Upper lobe of left lung (tissue), 6 donors: Measurements from ENCODE around the gene ALDH1A3. TPM values are rescaled to one million over a fixed set of nuclear protein-coding genes. Genes with fewer than 3 reads are reported as not detected.
A peak's percentile ranks its signal among the peaks of the same experiment; 100 is the strongest.

Experiments used
- ATAC-seq, 2 donors: fragments of 200-7000 bp; cut with Tn5 transposase; one replicate each; pipeline ENCODE4 v1.9.1; 2022; ENCODE audit warnings: mild to moderate bottlenecking in 2 of 2, moderate library complexity in 2 of 2; ENCODE audit not compliant: low FRiP score in 2 of 2
- DNase-seq, 2 donors: peaks; one replicate each; pipeline ENCODE4 v3.0.0-alpha.2; 2019 to 2020
- H3K27ac ChIP-seq, 4 donors: fragments of 200-600 bp; sonication (generic); one replicate each; pipeline ENCODE4 v1.5.1; 2016 to 2019
- H3K27me3 ChIP-seq, 4 donors: fragments of 200-600 bp; sonication (generic); one replicate each; pipeline ENCODE4 v1.5.1; 2017 to 2019
- H3K36me3 ChIP-seq, 4 donors: fragments of 200-600 bp; sonication (generic); one replicate each; pipeline ENCODE4 v1.5.1; 2016 to 2019
- H3K4me1 ChIP-seq, 4 donors: fragments of 200-600 bp; sonication (generic); one replicate each; pipeline ENCODE4 v1.5.1; 2018 to 2019
- H3K4me3 ChIP-seq, 4 donors: fragments of 200-600 bp; sonication (generic); one replicate each; pipeline ENCODE4 v1.5.1; 2017 to 2019; ENCODE audit warnings: mild to moderate bottlenecking in 2 of 4, moderate library complexity in 1 of 4
- H3K9me3 ChIP-seq, 4 donors: fragments of 200-600 bp; sonication (generic); one replicate each; pipeline ENCODE4 v1.5.1; 2018 to 2019
- EP300 ChIP-seq, 4 donors: sonication (generic); formaldehyde crosslinking; IDR thresholded peaks; one replicate each; pipeline ENCODE4 v1.5.1; 2017; ENCODE audit warnings: antibody characterized with exemption in 4 of 4, control low read depth in 2 of 4
- WGBS, 2 donors: methylation state at CpG; one replicate each; pipeline ENCODE4 v1.1.5; 2017 to 2018; 5-methylcytosine and 5-hydroxymethylcytosine counted together
- small RNA-seq, 4 donors: library from RNA; depleted of rRNA; stranded (forward); fragments of <200 nt; gene quantifications; one replicate each; pipeline ENCODE3, GENCODE V24; 2016
- total RNA-seq, 6 donors: library from RNA; depleted of rRNA in 4 of 6; stranded (reverse); fragments of >200 nt in 4 of 6; gene quantifications; one replicate each; pipeline versions ENCODE4 v1.1.0 to v1.2.1, GENCODE V29; 2016 to 2021
- donor health status: DM: no; HTN: no; CAD: no; lungs with moderate emphysema.
- donor health status: DM: no; HTN: yes; CAD: no; lungs with severe emphysema.

The ALDH1A3 gene
- total RNA-seq, 6 donors from 2014 or later = 3.6 to 41.5 (median 14.1) TPM

GRCh38 chr15:100959066-100960050 is 79.7 kb downstream of the ALDH1A3 start:
- DNase-seq (no peak), ATAC-seq (peak; percentile 50 to 62)
- no peak for TF ChIP-seq EP300 (IDR thresholded peaks at IDR 0.05)
- H3K4me3 ChIP-seq = no peak overlapping the region
- H3K27me3 ChIP-seq = no peaks in the 10 kb centered on the region
- peaks cover 0 to 14% (median 7%) of the 10 kb centered on the region in 4 donors for H3K4me1 ChIP-seq
- H3K9me3 ChIP-seq = no peaks in the 10 kb centered on the region
- no peaks in the 10 kb centered on the region for H3K36me3 ChIP-seq
- WGBS, 2 donors = 64 to 75% methylated on average over 14 of the region's 14 CpGs
- H3K27ac ChIP-seq = no peak overlapping the region

Small RNA genes lying within 50 kb of the gene (small RNA-seq; reads per million reads assigned to genes)
- gene AC015712.3 = 0 reads per million in 4 donors

Other genes starting within 250 kb of the ALDH1A3 start
- gene LRRK1, start 39.5 kb downstream of the ALDH1A3 start, total RNA-seq = 10 to 100 TPM; 15.0 to 47.1 (median 31.2) TPM